Endodermal cell (in vitro differentiated cells): Measurements from ENCODE around the gene PLXNC1. TPM values are rescaled to one million over a fixed set of nuclear protein-coding genes. Genes with fewer than 3 reads are reported as not detected.

ENCODE experiments used
- DNase-seq: peaks from one replicate; pipeline ENCODE4 v3.0.0-alpha.2; 2017
- H3K27ac ChIP-seq: 2 replicates; pipeline ENCODE4 v1.5.1; 2013; ENCODE audit warnings: mild to moderate bottlenecking, low read depth, low read length, moderate library complexity
- H3K27me3 ChIP-seq: 2 replicates; pipeline ENCODE4 v1.6.1; 2013; ENCODE audit warnings: mild to moderate bottlenecking, low read length, moderate library complexity; ENCODE audit not compliant: insufficient read depth, control insufficient read depth, poor library complexity, severe bottlenecking
- H3K36me3 ChIP-seq: 2 replicates; pipeline ENCODE4 v1.7.0; 2013; ENCODE audit warnings: mild to moderate bottlenecking, low read length, moderate library complexity; ENCODE audit not compliant: control insufficient read depth, insufficient read depth
- H3K4me1 ChIP-seq: one replicate; pipeline ENCODE4 v1.7.0; 2013; ENCODE audit warnings: low read length; ENCODE audit not compliant: control insufficient read depth, insufficient read depth
- H3K4me3 ChIP-seq: 2 replicates; pipeline ENCODE4 v1.5.1; 2013; ENCODE audit warnings: mild to moderate bottlenecking, low read length, moderate library complexity
- H3K9ac ChIP-seq: 2 replicates; pipeline ENCODE4 v1.6.1; 2013; ENCODE audit warnings: mild to moderate bottlenecking, low read length, moderate library complexity; ENCODE audit not compliant: poor library complexity, severe bottlenecking; ENCODE audit errors: extremely low read depth
- H3K9me3 ChIP-seq: 2 replicates; pipeline ENCODE4 v1.6.1; 2013; ENCODE audit warnings: mild to moderate bottlenecking, low read length, moderate library complexity; ENCODE audit not compliant: control insufficient read depth
- H3K27ac Mint-ChIP-seq: 2 replicates; pipeline ENCODE4 v1.8.0; 2020; ENCODE audit warnings: mixed read lengths
- H3K27me3 Mint-ChIP-seq: 2 replicates; pipeline ENCODE4 v1.8.0; 2021; ENCODE audit warnings: mild to moderate bottlenecking, mixed read lengths; ENCODE audit not compliant: insufficient read depth
- H3K36me3 Mint-ChIP-seq: 2 replicates; pipeline ENCODE4 v1.8.0; 2020; ENCODE audit warnings: low read depth, mixed read lengths
- H3K4me1 Mint-ChIP-seq: 2 replicates; pipeline ENCODE4 v1.8.0; 2020; ENCODE audit warnings: mixed read lengths
- H3K4me3 Mint-ChIP-seq: 2 replicates; pipeline ENCODE4 v1.8.0; 2020; ENCODE audit warnings: mild to moderate bottlenecking, moderate library complexity, mixed read lengths
- H3K9me3 Mint-ChIP-seq: 2 replicates; pipeline ENCODE4 v1.8.0; 2020; ENCODE audit warnings: mild to moderate bottlenecking, mixed read lengths
- WGBS, 2 experiments: methylation state at CpG; one replicate each; pipeline versions ENCODE4 v1.1.5 to v1.1.7; 2013; ENCODE audit warnings: missing lambda C conversion rate in 2 of 2, mixed read lengths in 1 of 2; ENCODE audit not compliant: insufficient coverage in 1 of 2, insufficient read length in 1 of 2; 5-methylcytosine and 5-hydroxymethylcytosine counted together
- total RNA-seq, 2 donors: library from RNA; stranded (reverse); fragmentation: NEBNext Ultra II Directional in 1 of 2; extraction: Animal tissue kit (Norgen Biotek cat#: 25700) in 1 of 2; gene quantifications; 2 replicates in 1 of 2; 3 replicates in 1 of 2; pipeline ENCODE4 v1.2.1, GENCODE V29; 2021
- TF ChIP-seq, protein P1 (sequence below): fragments of 200-600 bp; sonication (generic); conservative IDR thresholded peaks from 2 replicates; pipeline ENCODE4 v1.5.0; 2021; ENCODE audit warnings: antibody characterized with exemption, mild to moderate bottlenecking

The PLXNC1 gene
- total RNA-seq, 2 donors from 2014 or later = 1.6 to 1.9 TPM

DNA sequence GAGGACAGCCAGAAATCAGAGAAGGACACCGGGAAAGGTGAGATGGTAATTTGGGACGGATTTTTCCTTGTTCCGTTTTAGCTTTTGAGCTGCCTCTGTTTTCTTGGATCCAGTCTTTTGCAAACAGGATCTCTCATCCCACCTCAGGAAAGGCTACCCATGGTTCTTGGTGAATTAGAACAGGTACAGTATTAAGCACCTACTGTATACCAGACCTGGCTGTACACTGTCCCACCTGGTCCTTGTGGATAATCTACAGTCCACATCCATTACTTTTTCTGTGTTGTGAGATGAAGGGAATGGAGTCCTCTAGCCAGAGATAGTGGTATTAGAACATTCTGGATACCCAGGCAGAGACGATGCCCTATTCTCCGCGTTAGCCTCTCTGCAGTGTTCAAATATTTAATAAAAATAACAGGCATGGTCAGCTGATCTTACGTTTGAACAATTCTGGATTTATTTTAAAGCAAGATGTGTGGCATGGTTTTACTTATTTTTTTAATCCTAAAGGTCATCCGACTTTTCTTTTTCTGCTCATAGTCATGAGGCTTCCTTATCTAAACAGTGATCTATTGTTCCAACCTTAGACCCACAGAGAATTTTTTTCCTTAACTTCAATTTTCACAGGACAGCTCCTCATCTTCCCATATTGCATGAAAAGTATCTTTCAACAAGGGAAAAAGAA is 18.8 kb downstream of the PLXNC1 start:
- no peak overlapping the region for H3K4me3 ChIP-seq
- no peak overlapping the region for H3K27ac ChIP-seq
- no peak overlapping the region for H3K9ac ChIP-seq
- 96% methylated on average over 4 to 8 of the region's 8 CpGs for WGBS, 2 experiments
- peaks cover 15% of the 10 kb centered on the region for H3K27me3 ChIP-seq
- H3K36me3 ChIP-seq = no peaks in the 10 kb centered on the region
- Mint-ChIP-seq H3K27me3 (peaks cover 77% of the 10 kb centered on the region), H3K4me3 (no peak overlapping the region), H3K27ac (no peak overlapping the region), H3K9me3 (no peaks in the 10 kb centered on the region), H3K4me1 (peaks cover 40% of the 10 kb centered on the region), H3K36me3 (no peaks in the 10 kb centered on the region)
- TF ChIP-seq, protein P1, sequence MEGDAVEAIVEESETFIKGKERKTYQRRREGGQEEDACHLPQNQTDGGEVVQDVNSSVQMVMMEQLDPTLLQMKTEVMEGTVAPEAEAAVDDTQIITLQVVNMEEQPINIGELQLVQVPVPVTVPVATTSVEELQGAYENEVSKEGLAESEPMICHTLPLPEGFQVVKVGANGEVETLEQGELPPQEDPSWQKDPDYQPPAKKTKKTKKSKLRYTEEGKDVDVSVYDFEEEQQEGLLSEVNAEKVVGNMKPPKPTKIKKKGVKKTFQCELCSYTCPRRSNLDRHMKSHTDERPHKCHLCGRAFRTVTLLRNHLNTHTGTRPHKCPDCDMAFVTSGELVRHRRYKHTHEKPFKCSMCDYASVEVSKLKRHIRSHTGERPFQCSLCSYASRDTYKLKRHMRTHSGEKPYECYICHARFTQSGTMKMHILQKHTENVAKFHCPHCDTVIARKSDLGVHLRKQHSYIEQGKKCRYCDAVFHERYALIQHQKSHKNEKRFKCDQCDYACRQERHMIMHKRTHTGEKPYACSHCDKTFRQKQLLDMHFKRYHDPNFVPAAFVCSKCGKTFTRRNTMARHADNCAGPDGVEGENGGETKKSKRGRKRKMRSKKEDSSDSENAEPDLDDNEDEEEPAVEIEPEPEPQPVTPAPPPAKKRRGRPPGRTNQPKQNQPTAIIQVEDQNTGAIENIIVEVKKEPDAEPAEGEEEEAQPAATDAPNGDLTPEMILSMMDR = no peak
- no peaks in the 10 kb centered on the region for H3K9me3 ChIP-seq
- no peak for DNase-seq
- H3K4me1 ChIP-seq = peaks cover 6% of the 10 kb centered on the region

DNA sequence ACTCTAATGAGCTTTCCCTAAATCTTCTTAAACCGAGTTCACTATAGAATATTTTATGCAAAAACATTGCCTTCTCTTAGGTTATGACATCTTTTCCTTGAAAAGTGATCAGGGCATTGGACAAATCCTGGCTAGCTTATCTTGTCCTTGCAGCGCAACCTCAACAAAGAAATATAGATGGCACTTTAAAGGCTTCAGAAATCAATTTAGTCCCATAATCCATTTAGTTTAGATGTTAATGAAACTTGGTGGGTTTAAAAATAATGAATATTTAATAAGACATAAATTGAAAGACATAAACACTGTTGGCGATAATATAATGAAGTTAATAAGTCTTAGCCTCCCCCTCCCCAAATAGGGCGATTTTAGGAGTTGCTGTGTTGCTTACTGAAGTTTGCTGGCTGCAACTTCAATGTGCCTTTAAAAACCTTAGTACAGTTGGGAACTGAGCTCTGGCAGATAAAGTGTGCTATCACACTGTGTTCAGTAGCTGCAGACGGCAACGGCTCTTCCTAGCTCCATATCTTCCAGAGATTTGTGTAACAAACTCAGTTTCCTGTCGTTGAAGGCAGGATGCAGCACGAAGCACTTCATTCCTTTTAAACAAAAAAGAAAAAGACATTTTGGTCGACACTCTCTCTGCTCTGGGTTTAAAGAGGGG is 19.5 kb downstream of the PLXNC1 start:
- no peaks in the 10 kb centered on the region for H3K9me3 ChIP-seq
- H3K9ac ChIP-seq = no peak overlapping the region
- no peak overlapping the region for H3K27ac Mint-ChIP-seq
- H3K36me3 ChIP-seq = no peaks in the 10 kb centered on the region
- H3K27me3 Mint-ChIP-seq = peaks cover 73% of the 10 kb centered on the region
- no peak overlapping the region for H3K27ac ChIP-seq
- H3K4me1 ChIP-seq = peaks cover 6% of the 10 kb centered on the region
- H3K9me3 Mint-ChIP-seq = no peaks in the 10 kb centered on the region
- peaks cover 40% of the 10 kb centered on the region for H3K4me1 Mint-ChIP-seq
- no peaks in the 10 kb centered on the region for H3K36me3 Mint-ChIP-seq
- no peak for DNase-seq
- 38 to 74% methylated on average over 5 to 9 of the region's 9 CpGs for WGBS, 2 experiments
- TF ChIP-seq, protein P1 = no peak
- H3K4me3 ChIP-seq = no peak overlapping the region
- H3K27me3 ChIP-seq = peaks cover 17% of the 10 kb centered on the region
- no peak overlapping the region for H3K4me3 Mint-ChIP-seq

DNA sequence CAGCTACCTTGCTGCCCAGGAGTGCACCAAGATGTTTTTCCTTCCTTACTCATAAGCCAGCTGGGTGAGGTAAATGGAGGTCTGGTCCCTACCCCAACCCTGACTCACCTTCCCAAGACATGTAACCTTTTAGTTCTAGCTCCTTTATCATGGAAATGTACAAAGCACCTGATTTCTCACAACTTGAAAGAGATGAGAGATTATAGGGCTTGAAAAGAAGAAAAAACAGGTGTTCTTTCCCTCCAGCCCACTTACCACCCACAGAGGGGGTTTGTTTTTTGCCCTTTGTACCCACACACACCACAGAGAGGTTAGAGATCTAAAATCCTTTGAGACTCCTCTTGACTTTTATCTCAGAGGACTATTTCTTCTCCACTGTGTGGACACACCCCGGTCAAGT is 21.1 kb downstream of the PLXNC1 start:
- Mint-ChIP-seq H3K36me3 (no peaks in the 10 kb centered on the region), H3K27me3 (peaks cover 82% of the 10 kb centered on the region), H3K4me1 (peaks cover 40% of the 10 kb centered on the region), H3K4me3 (no peak overlapping the region), H3K9me3 (no peaks in the 10 kb centered on the region), H3K27ac (no peak overlapping the region)
- Histone ChIP-seq H3K9ac (no peak overlapping the region), H3K27ac (no peak overlapping the region), H3K4me1 (peaks cover 6% of the 10 kb centered on the region), H3K9me3 (no peaks in the 10 kb centered on the region), H3K27me3 (peaks cover 22% of the 10 kb centered on the region), H3K36me3 (no peaks in the 10 kb centered on the region), H3K4me3 (no peak overlapping the region)
- TF ChIP-seq, protein P1 = no peak
- WGBS, 2 experiments = 89% methylated on average over 1 of the region's 1 CpG; no CpG with 5 or more reads in 1 of the 2 experiments
- no peak for DNase-seq
